NB4 (cell line): ENCODE measurements around the gene CCDC57.

ENCODE experiments used
- CTCF ChIP-seq: IDR thresholded peaks from one replicate; pipeline ENCODE4 v1.5.1; 2012; ENCODE audit warnings: low read depth, low read length
- MAX ChIP-seq: IDR thresholded peaks from 2 replicates; pipeline ENCODE4 v1.6.1; 2011; ENCODE audit warnings: low read depth, low read length
- MYC ChIP-seq: IDR thresholded peaks from 2 replicates; pipeline ENCODE4 v1.6.1; 2011; ENCODE audit warnings: low read depth, low read length
- POLR2A ChIP-seq: IDR thresholded peaks from 2 replicates; pipeline ENCODE4 v1.6.1; 2011; ENCODE audit warnings: mild to moderate bottlenecking; ENCODE audit not compliant: insufficient read length; ENCODE audit errors: extremely low read depth

- TF ChIP-seq CTCF (no peak), POLR2A (no peak), MAX (no peak), MYC (no peak)
Observed at GRCh38 chr17:82059272-82060000, 153.2 kb downstream of the CCDC57 start.
